HepG2 (cell line): ENCODE measurements around the gene CEP63.

ENCODE experiments used
- EP300 ChIP-seq, 3 experiments: sonication (generic) in 1 of 3; formaldehyde crosslinking in 1 of 3; IDR thresholded peaks; 2 replicates each; pipeline versions ENCODE4 v1.5.1 to v1.6.1; 2011 to 2020; ENCODE audit warnings: low read depth in 2 of 3, low read length in 2 of 3, borderline replicate concordance in 1 of 3, improper control_type of control experiment in 1 of 3, mild to moderate bottlenecking in 1 of 3, missing genetic modification reagents in 1 of 3, moderate library complexity in 1 of 3
- FOSL2 ChIP-seq: sonication (generic); formaldehyde crosslinking; IDR thresholded peaks from 2 replicates; pipeline ENCODE4 v1.4.0; 2020; ENCODE audit warnings: missing genetic modification reagents
- ISX ChIP-seq: sonication (generic); formaldehyde crosslinking; conservative IDR thresholded peaks from 2 replicates; pipeline ENCODE4 v1.5.0; 2020; ENCODE audit warnings: missing genetic modification reagents
- KMT2B ChIP-seq: IDR thresholded peaks from 2 replicates; pipeline ENCODE4 v1.6.1; 2016; ENCODE audit warnings: missing genetic modification reagents, missing compliant biosample characterization
- MAFG ChIP-seq: sonication (generic); formaldehyde crosslinking; IDR thresholded peaks from 2 replicates; pipeline ENCODE4 v1.5.1; 2020; ENCODE audit warnings: mild to moderate bottlenecking, missing genetic modification reagents
- MXD4 ChIP-seq: IDR thresholded peaks from 2 replicates; pipeline ENCODE4 v1.6.1; 2016; ENCODE audit warnings: mild to moderate bottlenecking, missing biosample characterization, missing genetic modification reagents
- POLR2A ChIP-seq, 2 experiments: IDR thresholded peaks; 2 replicates each; pipeline ENCODE4 v1.6.1; 2011; ENCODE audit warnings: low read depth in 2 of 2, low read length in 2 of 2, mild to moderate bottlenecking in 1 of 2, moderate library complexity in 1 of 2; ENCODE audit not compliant: insufficient read depth in 1 of 2
- TAF1 ChIP-seq: sonication (generic); formaldehyde crosslinking; IDR thresholded peaks from 2 replicates; pipeline ENCODE4 v1.4.0; 2020; ENCODE audit warnings: missing genetic modification reagents
- ZKSCAN8 ChIP-seq: IDR thresholded peaks from 2 replicates; pipeline ENCODE4 v1.6.1; 2016; ENCODE audit warnings: borderline replicate concordance, missing genetic modification reagents, missing compliant biosample characterization
- ZNF713 ChIP-seq: sonication (generic); formaldehyde crosslinking; IDR thresholded peaks from 2 replicates; pipeline ENCODE4 v1.4.0; 2020; ENCODE audit warnings: mild to moderate bottlenecking, missing genetic modification reagents
- ZNF737 ChIP-seq: sonication (generic); formaldehyde crosslinking; IDR thresholded peaks from 2 replicates; pipeline ENCODE4 v1.5.0; 2020; ENCODE audit warnings: missing genetic modification reagents, mild to moderate bottlenecking, borderline replicate concordance
- ZNF775 ChIP-seq: sonication (generic); formaldehyde crosslinking; IDR thresholded peaks from 2 replicates; pipeline ENCODE4 v1.4.0; 2020; ENCODE audit warnings: missing genetic modification reagents, mild to moderate bottlenecking, moderate library complexity, borderline replicate concordance
- TF ChIP-seq, protein P1 (sequence below): sonication (generic); formaldehyde crosslinking; IDR thresholded peaks from 2 replicates; pipeline ENCODE4 v1.5.0; 2020; ENCODE audit warnings: mild to moderate bottlenecking, missing genetic modification reagents, moderate library complexity
- TF ChIP-seq, protein P2 (sequence below): sonication (generic); formaldehyde crosslinking; IDR thresholded peaks from 2 replicates; pipeline ENCODE4 v1.8.1; 2022; ENCODE audit warnings: low read depth, mild to moderate bottlenecking, missing genetic modification reagents

DNA sequence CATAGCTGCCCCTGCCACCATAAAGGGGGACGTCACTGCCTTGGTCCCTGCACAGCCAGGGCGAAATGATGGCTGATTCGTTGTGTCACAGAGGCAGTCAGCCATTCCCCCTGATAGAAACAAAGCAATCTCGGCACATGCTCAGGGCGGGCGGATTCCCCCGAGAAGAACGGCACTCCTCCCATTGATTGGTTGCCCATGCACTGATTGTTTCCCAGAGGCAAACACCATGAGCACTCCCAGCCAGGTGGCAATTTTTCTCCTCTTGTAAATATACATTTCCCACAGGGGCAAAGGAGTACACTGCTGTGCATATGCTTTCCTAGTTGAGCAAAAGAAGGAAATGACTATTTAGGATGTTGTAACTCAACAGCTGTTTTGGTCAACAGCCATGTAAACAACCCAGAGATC is 108.5 kb downstream of the CEP63 start:
- no peak for TF ChIP-seq FOSL2 (CRISPR knock-in tag)
- no peak for TF ChIP-seq ISX (CRISPR knock-in tag)
- TF ChIP-seq ZKSCAN8 (CRISPR knock-in tag), result no peak
- TF ChIP-seq ZNF713 (CRISPR knock-in tag), result no peak
- TF ChIP-seq, protein P1, sequence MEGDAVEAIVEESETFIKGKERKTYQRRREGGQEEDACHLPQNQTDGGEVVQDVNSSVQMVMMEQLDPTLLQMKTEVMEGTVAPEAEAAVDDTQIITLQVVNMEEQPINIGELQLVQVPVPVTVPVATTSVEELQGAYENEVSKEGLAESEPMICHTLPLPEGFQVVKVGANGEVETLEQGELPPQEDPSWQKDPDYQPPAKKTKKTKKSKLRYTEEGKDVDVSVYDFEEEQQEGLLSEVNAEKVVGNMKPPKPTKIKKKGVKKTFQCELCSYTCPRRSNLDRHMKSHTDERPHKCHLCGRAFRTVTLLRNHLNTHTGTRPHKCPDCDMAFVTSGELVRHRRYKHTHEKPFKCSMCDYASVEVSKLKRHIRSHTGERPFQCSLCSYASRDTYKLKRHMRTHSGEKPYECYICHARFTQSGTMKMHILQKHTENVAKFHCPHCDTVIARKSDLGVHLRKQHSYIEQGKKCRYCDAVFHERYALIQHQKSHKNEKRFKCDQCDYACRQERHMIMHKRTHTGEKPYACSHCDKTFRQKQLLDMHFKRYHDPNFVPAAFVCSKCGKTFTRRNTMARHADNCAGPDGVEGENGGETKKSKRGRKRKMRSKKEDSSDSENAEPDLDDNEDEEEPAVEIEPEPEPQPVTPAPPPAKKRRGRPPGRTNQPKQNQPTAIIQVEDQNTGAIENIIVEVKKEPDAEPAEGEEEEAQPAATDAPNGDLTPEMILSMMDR (CRISPR knock-in tag), result no peak
- no peak for TF ChIP-seq MXD4 (CRISPR knock-in tag)
- no peak for TF ChIP-seq MAFG
- TF ChIP-seq KMT2B (CRISPR knock-in tag), result no peak
- no peak for TF ChIP-seq POLR2A (IDR thresholded peaks at IDR 0.05; ENCODE audit: insufficient read depth in 1 of 2, low read depth in 2 of 2, low read length in 2 of 2)
- TF ChIP-seq EP300 (IDR thresholded peaks at IDR 0.05; ENCODE audit: low read depth in 2 of 2, low read length in 2 of 2), result no peak
- TF ChIP-seq EP300 (CRISPR knock-in tag; IDR thresholded peaks at IDR 0.05; ENCODE audit: borderline replicate concordance), result no peak
- TF ChIP-seq, protein P2, sequence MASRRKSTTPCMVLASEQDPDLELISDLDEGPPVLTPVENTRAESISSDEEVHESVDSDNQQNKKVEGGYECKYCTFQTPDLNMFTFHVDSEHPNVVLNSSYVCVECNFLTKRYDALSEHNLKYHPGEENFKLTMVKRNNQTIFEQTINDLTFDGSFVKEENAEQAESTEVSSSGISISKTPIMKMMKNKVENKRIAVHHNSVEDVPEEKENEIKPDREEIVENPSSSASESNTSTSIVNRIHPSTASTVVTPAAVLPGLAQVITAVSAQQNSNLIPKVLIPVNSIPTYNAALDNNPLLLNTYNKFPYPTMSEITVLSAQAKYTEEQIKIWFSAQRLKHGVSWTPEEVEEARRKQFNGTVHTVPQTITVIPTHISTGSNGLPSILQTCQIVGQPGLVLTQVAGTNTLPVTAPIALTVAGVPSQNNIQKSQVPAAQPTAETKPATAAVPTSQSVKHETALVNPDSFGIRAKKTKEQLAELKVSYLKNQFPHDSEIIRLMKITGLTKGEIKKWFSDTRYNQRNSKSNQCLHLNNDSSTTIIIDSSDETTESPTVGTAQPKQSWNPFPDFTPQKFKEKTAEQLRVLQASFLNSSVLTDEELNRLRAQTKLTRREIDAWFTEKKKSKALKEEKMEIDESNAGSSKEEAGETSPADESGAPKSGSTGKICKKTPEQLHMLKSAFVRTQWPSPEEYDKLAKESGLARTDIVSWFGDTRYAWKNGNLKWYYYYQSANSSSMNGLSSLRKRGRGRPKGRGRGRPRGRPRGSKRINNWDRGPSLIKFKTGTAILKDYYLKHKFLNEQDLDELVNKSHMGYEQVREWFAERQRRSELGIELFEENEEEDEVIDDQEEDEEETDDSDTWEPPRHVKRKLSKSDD (CRISPR knock-in tag), result no peak
- TF ChIP-seq ZNF737 (CRISPR knock-in tag), result no peak
- no peak for TF ChIP-seq TAF1 (CRISPR knock-in tag)
- no peak for TF ChIP-seq ZNF775 (CRISPR knock-in tag)
